ENCODE measurements around the gene LENG1.

Gene LENG1

GRCh38 chr19:54164369-54165068 lies 5.0 kb upstream of the LENG1 start:
- DNase-seq (ENCODE audit: low spot score): no peak

DNA sequence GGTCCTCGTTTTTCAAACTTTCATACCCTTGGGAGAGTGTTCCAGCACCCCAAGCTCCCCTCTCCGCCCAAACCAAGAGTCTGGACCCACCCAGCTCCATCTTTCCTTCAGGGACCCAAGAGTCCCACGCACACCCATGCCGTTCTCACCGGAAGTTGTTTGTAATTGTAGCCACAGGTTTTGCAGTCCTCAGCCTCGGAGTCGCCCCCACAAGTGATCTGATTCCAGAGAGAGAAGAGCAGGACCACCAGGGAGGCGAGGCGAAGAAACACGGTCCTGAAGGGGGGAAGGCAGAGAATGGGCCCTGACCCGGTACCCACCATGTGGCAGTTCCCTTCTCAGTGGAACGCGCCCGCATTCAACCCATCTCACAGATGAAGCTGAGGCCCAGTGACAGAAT lies 3.4 kb upstream of the LENG1 start:
- DNase-seq (ENCODE audit: low spot score): no peak

DNA sequence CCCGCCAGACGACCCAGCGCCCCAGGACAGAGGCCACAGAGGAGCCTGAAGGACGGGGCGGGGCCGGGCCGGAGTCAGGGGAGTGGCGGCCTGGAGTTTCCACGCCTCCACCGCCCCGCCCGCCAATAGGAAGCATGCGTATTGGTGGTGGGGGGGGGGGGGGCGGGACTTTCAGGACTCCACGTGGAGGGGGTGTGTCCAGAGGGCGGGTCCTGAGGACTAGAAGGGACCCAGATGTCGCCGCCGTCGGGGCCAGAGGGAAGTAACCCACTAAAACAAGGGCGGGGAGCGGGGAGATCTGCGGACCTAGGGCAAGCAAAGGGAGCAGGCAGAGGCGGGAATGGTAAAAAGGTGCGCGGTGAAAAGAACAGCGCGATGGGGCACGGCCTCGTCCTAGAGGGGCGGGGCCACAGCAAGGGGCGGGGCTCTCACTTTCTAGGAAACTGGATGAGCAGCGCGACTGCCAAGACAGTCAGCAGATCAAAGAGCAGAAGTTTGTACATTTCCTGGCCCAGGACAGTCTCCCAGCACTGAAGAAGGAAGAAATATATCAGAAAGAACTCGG lies 2.8 kb upstream of the LENG1 start:
- DNase-seq (ENCODE audit: low spot score): no peak

- DNase-seq (ENCODE audit: low spot score): no peak
Observed at GRCh38 chr19:54160854-54161253, 1.3 kb upstream of the LENG1 start.

- DNase-seq (ENCODE audit: low spot score): no peak
Observed at GRCh38 chr19:54160182-54160811, 776 bp upstream of the LENG1 start.

- no peak for DNase-seq (ENCODE audit: low spot score)
Observed at GRCh38 chr19:54158812-54159351, 639 bp downstream of the LENG1 start.

DNA sequence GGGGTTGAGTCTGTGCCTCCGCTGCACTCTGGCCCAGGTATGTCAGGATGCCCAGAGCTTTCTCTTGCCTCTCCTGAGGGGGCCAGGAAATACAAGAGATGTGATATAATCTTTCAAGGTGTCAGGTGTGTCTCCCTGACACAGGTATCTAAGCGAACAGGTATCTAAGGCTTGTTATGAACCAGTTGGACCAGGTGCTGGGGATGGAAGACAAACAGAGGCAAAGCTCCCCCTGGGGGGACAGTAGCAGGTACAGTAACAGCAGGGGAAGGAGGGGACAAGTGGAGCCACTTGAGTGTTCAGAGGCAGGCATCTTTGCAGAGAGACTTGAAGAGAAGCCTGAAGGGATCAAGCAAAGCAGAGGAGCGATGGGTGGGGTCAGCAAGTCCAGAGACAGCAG lies 2.6 kb downstream of the LENG1 start:
- no peak for DNase-seq (ENCODE audit: low spot score)

- no peak for DNase-seq (ENCODE audit: low spot score)
Observed at GRCh38 chr19:54156490-54156889, 3.0 kb downstream of the LENG1 start.

- DNase-seq (ENCODE audit: low spot score): no peak
Observed at GRCh38 chr19:54155694-54156093, 3.8 kb downstream of the LENG1 start.

DNA sequence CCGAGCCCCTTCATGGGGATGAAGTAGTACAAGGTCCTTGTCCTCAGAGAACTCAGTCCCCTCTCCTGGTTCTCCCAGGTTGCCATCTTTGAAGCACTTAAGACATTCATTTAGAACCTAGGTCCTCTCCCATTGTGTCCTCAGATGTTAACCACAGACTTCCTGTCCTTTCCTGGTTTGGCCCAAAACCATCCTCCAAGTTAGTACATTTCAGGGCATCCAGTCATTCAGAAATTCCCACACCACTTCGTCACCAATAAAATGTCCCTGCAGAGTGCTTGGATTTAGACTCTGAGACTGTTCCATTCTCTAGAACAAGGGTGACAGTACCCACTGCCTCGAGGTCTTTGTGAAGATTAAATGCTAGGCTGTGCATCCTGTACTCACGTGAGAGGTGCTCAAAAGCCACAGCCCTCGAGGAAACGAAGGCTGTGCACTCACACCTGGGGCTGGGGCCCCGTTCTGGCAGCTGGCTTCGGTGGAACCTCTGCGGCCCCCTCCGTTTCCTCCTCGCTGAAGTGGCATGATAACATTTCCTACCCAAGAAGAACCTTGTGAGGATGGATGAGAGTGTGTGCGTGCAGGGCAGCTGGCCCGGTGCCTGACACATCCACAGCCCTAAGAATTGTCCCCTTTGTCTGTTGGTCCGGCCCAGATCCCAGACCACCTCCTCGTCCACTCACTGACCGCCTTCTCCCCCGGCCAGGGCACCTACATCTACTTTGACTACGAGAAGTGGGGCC lies 4.7 kb downstream of the LENG1 start:
- no peak for DNase-seq (ENCODE audit: low spot score)

GRCh38 chr19:54153731-54154326 lies 5.7 kb downstream of the LENG1 start:
- no peak for DNase-seq (ENCODE audit: low spot score)

DNA sequence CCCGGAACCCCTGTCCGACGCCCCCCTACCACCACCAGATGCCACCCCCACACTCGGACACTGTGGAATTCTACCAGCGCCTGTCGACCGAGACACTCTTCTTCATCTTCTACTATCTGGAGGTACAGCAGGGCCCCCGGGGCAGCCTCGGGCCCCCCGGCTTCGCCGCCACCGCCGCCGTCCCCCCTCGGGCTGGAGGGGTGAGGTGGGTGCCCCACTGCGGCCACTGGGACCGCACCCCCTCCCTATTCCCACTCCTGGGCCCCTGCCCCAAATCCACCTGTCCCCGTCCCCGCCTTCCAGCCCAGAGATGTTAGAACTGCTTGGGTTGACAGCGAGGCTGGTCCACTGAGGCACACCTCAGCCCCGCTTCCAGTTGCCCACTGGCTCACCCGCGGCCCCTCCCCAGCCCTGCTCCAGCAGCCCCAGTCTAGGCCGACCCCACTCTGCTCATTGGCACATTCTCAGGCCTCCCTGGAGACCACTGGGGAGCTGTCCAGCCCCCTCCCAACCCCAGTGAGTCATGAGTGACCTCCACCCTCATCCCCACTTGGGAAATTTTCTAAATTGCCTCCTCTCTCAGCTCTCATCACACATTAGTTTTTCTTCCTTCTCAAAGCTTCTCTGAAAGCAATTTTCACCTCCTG lies 6.5 kb downstream of the LENG1 start:
- no peak for DNase-seq (ENCODE audit: low spot score)

DNA sequence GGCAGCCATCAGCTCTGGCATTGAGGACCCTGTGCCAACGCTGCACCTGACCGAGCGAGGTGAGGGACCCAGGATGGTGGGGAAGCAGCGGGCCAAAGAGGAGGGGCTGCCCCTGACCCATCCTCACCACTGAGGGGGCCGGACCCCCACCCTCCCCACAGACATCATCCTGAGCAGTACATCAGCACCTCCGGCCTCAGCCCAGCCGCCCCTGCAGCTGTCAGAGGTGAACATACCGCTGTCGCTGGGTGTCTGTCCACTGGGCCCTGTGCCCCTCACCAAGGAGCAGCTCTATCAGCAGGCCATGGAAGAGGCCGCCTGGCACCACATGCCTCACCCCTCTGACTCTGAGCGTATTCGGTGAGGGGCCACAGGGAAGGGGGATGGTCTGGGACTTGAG lies 7.3 kb downstream of the LENG1 start:
- DNase-seq (ENCODE audit: low spot score): no peak

GRCh38 chr19:54151362-54152035 lies 8.0 kb downstream of the LENG1 start:
- no peak for DNase-seq (ENCODE audit: low spot score)

- no peak for DNase-seq (ENCODE audit: low spot score)
Observed at GRCh38 chr19:54149021-54149812, 10.3 kb downstream of the LENG1 start.

- DNase-seq (ENCODE audit: low spot score): no peak
Observed at GRCh38 chr19:54148158-54148557, 11.4 kb downstream of the LENG1 start.

DNA sequence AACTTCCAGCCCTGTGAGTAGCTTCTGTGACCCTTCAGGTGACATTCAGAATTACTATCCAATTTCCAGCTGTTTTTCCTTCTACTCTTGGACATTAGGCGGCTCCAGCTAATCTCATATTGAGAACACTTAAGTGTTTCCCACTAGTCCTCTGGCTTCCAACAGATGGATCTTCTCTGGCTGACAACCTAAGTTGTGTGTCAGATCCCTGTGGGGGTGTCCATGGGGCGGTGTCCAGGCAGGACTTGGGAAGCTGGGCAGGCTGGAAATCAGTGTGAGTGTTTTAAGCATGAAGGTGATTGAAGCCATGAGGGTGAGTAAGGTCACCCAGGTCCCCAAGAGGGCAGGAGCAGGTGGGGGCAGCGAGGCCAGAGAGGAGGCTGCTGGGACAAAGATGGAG lies 11.8 kb downstream of the LENG1 start:
- no peak for DNase-seq (ENCODE audit: low spot score)

GRCh38 chr19:54145541-54146158 lies 13.9 kb downstream of the LENG1 start:
- no peak for DNase-seq (ENCODE audit: low spot score)

DNA sequence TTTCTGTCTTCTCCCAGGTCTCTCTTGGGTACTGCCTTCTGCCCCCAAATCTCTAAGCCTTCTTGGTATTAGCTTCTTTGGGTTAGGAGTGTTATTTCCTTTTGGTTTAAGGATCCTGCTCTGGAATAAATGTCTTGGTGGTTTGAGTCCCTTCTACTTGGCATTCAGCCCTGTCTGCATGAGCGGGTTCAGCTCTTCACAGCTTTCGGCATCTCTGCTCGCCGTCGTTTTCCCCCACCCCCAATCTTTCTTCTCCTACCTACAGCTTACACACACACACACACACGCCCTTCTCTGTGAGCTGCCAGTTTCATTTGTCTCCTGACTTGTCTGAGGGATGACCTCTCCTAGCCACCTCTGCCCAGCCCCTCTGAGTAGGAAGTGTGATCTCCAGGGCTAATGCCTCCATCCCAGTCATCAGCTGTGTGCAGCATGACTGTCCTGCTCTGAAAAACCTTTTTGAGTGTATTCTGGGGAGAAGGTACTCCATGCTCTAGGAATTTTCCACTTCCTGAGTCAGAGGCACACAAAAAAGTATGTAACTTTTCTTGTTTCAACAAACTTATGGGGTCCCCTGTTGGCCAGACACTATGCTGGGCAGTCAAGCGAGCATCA lies 17.2 kb downstream of the LENG1 start:
- DNase-seq (ENCODE audit: low spot score): no peak

Measured in HuH-7 (cell line).